Fibroblast of skin of left quadriceps (primary cell): ENCODE results near the gene CHURC1.
"Not testable (repeated sequence)": the region's sequence is repeated elsewhere in the genome, so short reads cannot be mapped to it uniquely, and the experiment has no call there.

Experiments
- DNase-seq, 2 experiments: peaks; one replicate each; pipeline ENCODE4 v3.0.0-alpha.2; 2013; ENCODE audit warnings: low read depth in 2 of 2

CHURC1 gene

DNA sequence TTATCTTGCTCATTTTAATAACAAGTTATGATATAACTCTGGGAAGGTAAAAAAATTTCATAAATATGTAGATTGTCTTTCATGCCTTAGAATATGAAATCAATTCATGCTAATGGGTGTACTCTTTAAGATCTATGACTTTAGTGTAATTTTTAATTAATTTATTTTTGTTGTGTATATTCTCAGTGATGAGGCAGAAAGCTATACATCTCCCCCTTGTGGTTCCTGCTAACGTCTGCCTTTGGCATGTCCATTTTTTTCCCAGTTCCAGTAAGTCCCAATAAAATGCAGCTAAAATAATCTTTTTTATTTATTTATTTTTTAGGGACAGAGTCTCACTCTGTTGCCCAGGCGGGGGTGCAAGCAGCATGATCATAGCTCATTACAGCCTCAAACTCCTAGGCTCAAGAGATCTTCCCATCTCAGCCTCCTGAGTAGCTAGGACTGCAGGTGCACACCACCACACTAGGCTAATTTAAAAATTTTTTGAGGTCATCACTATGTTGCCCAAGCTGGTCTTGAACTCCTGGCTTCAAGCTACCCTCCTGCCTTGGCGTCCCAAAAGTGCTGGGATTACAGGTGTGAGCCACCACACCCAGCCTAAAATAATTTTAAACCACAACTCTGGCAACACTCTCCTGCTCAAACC, 3.3 kb upstream of the CHURC1 start:
- DNase-seq, result no peak

DNA sequence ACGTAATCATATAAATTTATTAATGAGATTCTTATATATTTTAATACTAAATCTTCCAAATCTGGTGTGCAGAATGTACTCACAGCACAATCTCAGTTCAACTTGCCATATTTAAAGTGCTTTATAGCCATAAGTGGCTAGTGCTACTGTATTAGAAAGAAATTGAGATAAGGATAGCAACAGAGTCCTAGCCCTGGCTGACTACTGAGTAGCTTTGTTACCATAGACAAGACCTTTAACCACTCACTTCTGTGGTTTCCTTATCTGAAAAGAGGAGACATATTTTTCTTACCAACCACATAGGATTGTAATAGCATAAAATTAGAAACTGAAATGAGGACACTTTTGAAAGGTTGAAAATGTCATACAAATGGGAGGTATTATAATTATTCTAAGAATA, 2.0 kb upstream of the CHURC1 start:
- no peak for DNase-seq

DNA sequence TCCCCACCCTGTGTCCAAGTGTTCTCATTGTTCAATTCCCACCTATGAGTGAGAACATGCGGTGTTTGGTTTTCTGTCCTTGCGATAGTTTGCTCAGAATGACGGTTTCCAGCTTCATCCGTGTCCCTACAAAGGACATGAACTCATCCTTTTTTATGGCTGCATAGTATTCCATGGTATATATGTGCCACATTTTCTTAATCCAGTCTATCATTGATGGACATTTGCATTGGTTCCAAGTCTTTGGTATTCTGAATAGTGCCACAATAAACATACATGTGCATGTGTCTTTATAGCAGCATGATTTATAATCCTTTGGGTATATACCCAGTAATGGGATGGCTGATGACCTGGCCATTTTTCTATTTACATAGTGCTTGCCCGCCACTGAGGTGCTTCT, 778 bp upstream of the CHURC1 start:
- DNase-seq, result not testable (repeated sequence)

DNA sequence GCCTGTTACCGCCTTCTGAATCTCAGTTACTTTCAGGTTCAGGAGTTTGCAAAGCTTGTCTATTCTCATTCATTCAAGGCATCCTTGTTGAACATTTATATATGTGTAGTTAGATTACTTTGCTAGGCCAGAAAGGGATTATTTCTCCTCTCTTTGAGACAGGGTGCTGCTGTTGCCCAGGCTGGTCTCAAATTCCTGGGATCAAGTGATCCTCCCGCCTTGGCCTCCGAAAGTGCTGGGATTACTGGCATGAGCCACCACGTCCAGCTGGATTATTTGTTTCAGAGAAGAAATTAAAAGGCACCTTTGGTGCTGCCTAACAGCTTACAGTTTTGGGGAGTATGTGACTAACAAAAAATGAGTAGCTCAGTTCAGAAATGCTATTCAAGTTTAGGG, 772 bp downstream of the CHURC1 start:
- DNase-seq, result no peak

DNA sequence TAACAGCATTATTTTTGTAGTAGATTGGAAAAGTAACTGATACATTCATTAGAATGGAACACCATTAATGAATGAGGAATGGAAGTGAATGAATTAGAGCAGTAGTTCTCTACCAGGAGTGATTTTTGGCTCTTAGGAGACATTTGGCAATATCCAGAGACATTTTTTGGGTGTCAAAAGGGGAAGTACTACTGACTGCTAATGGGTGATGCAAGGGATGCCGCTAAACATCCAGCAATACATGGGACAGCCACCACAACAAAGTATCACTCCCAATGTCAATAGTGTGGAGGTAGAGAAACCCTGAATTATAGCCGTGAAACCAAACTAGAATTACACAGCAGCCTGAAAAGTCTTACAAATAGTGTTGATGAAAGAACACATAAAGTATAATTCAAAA, 1.5 kb downstream of the CHURC1 start:
- no peak for DNase-seq

DNA sequence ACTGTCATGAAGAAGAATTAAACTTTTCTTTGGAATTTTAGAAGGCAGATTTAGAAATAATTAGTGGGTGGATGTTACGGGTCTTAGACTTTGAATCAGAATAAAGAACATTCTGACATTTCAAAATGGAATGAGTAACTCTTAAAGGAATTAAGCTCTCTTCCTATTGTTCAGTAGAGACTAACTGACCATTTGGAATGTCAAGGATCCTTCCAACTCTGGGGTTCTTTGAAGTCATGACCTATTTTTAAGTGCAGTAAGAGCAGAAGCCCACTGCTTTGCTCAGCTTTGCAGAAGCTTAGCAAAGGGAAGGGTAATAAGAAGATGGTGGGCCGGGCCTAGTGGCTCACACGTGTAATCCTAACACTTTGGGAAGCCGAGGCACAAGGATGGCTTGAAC, 4.0 kb downstream of the CHURC1 start:
- no peak for DNase-seq

DNA sequence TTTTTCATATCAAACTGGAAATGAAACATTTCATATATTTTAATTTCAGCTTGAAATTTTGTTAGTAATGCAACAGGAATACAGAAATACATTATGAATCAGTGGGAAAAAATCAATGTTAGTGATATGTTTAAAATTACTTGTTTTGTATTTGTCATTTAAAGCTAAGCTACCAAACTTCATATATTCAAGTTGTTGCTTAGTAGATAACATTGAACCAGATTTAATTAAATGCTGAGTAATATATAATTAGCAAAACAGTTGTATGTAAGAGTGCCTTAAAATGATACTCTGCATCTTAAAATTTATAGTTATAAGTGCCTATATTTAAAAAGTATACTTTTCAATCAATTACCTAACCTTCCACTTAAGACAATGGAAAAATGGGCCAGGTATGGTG, 5.0 kb downstream of the CHURC1 start:
- DNase-seq, result no peak

DNA sequence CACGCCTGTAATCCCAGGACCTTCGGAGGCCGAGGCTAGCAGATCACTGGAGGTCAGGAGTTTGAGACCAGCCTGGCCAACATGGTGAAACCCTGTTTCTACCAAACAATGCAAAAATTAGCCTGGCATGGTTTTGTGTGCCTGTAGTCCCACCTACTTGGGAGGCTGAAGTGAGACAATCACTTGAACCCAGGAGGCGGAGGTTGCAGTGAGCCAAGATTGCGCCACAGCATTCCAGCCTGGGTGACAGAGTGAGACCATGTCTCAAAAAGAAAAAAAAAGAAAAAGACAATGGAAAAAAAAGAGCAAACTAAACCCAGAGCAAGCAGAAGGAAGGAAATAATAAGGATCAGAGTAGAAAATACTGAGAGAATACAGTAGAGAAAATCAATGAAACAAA, 5.4 kb downstream of the CHURC1 start:
- DNase-seq, result no peak

DNA sequence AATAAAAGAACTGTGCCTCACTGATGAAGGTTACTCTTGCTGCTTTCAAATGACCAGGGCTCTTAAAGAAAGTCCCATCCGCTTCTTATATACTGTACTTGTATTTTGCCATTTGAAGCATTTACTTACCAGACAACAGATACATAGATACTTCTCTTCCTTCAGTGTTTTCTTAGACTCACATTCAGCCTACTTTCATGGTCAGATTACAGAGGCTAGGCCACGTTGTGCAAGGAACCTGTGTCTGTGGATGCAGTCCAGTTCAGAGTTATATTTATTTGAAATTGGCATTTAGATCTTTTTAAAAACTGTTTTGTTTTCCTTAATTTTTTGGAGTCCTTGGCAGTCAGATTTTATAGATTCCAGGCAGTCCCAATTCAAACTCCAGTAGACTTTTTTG, 6.2 kb downstream of the CHURC1 start:
- DNase-seq, result no peak

DNA sequence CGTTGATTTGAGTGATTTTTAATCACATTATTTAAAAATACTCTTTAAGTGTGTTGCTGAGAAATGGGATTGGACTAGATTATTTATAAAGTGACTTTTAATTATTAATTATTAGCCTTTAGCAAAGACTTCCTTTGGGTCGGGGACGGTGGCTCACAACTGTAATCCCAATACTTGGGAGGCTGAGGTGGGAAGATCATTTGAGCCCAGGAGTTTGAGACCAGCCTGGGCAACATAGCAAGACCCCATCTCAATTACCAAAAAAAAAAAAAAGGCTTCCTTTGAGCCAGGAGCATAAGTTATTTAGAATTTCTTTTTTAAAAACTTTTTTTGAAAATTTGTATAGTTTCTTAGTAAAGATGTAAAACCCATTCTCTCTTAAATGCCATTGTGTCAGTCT, 8.8 kb downstream of the CHURC1 start:
- no peak for DNase-seq

DNA sequence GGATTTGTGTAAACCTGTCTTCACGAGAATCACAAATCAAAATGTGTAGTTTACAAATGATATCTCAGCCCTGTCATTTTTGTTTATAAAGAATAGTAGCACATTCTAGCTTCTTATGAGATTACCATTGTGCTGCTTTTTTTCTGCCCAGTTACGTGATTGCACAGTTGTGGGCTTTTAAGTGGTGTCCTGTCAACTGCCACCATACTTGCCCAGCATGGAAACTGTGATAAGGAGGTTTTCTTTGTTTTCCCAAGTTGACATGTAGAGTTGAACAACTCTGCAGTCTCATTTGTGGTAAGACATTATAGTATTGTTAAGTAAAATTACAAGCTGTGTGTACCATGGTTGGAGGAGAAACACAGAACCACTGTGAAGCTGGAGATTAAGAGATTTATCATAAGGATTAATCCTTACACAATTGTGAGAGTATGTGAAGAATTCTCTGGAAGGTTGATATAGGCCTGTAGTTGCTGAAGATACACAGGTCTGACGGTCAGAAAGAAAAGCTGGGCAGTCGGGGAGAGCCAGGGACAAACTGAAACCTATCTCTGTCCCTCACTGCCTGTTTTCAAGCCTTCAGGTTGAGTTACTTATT, 12.2 kb downstream of the CHURC1 start:
- DNase-seq, result no peak

DNA sequence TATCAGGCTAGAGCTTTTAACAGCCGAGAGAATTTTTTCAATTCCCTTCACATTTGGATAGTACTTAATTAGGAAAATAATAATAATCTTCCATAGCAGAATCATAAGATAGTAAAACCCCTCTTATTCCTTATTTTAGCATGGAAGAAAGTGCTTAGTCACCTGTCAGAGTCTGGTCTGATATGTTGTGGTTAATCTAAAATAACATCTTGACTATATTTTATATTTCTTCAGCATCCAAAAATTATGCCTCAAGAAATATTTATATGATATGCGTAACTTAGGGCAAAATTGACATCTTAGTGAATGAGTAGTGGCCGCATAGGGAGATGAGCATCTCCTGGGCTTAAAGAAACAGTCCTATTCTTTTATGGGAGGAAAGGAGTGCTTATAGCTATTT, 12.8 kb downstream of the CHURC1 start:
- DNase-seq, result no peak

DNA sequence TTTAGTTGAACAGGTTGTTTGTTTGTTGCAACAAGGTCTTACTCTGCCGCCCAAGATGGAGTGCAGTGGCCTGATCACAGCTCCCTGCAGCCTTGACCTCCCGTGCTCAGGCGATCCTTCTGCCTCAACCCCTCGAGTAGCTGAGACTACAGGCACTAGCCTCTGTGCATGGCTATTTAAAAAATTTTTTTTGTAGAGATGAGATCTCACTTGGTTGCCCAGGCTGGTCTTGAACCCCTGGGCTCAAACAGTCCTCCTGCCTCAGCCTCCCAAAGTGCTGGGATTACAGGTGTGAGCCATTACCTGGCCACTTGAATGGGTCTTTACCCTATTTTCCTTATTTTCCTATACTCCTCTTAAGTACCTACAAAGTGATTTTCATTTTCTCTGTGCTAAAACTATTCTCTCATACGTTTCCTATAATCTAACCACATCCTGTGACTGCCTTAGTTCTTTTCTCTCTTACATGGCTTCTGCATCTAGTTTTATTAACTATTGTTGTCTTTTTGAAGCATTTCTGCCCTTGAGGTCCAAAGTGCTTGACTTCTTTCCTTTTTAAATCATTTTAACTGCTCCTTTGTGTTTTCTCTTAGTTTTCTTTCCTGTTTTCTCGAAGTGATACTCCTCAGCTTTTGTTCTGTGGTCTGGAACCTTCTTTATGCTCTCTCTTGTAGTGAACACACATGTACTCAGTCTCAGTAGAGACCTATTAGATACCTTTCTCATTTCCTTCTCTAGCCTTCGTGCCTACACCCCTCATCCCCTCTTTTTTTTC, 14.2 kb downstream of the CHURC1 start:
- no peak for DNase-seq

DNA sequence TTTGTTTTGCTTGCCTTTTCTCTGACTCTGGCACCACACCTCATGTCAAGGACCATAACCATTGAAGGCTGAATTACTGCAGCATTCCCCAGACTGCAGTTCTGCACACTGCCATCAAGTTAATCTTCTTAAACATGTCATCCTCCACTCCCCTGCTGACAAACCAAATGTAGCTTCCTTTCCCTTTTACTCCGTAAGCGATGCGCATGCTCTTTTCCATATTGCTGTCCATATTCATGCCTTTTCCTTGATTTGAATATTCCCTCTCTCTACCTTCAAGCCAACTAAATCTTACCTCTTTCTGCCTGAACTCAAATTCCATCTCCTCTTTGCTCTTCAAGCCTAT, 14.7 kb downstream of the CHURC1 start:
- no peak for DNase-seq

DNA sequence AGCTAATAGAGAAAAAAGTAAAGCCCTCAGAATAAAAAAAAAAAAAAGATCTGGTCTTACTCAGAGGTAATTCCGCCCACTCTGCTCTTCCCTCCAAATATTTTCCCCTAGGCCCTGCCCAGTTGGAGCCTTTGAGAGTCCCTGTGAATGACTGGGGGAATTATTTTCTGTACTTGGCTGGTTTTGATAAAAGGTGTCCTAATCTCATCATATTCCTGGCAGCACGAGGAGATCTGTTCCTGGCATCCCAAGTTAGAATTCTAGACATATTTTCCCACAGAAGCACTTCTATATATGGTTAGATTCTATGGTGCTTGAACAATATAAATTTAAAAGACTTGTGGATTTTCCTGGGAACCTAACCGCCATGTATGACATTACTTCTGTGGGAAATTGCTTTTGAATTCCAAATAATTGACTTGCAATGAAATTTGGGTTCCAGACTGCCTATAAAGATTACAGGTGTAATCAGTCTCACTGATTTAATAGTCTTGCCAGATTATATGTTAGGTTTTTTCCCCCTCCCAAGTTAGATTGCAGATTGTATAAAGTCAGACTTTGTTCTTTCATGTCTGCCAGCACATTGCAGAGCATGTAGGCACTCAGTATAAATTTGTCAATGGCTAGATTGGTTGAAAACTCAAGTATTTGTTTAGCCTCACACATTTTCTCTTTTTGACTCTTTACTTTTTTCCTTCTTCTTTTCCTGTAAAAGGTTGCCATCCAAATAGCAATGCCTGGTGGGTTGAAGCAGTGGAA, 16.0 kb downstream of the CHURC1 start:
- no peak for DNase-seq

DNA sequence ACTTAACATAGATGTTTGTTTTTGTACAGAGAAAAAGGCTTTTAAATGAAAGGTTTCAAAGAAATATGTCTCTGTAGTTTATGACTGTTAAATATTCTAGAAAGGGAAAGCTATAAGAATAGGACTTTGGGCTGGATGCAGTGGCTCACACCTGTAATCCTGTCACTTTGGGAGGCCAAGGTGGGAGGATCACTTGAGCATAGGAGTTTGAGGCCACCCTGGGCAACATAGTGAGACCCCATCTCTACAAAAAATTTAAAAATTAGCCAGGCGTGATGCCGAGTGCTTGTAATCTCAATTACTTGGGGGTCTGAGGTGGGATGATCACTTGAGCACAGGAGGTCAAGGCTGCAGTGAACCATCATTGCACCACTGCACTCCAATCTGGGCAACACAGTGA, 16.9 kb downstream of the CHURC1 start:
- DNase-seq, result no peak

DNA sequence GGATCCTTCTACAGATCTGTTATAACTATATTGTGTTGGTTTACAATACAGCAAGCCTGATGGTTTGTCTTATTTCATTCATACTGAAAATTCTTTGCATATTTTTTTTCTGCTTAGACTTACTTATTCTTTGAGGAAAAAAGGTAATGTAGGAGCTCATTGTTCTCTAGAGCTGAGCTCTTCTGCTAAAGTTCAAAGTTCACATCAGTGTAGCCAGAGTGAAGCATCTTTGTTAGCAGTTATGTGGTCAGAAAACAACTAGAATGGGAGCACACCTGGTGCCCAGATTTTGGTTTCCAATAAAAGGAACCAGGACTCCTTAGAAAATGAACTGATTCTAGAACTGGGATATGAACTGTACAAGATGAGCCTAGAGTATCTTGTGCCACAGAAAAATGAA, 18.0 kb downstream of the CHURC1 start:
- no peak for DNase-seq

DNA sequence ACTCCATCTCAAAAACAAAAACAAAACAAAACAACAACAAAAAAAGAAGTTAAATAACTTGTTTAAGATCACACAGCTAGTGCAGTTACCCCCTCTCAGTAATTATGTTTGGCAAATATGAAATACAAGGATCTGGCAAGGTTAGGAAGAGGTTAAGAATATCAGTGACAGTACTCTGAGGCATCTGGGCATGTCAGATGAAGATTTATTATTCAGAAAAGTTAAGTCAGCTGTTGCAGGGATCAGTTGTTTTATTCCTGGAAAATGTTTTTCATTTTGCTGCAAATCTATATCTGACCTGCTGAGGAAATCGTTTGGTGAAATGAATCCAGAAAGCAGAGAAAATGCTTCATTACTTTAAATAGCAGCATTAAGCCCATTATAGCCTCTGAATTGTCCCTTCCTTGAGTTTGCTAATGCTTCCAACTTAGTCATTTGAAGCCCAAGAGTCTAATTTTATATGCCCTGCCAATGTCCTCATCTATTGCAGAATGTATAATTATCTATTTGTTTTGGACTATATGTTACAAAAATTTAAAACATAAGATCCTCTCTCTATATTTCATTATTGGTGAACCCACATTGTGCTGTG, 20.2 kb downstream of the CHURC1 start:
- no peak for DNase-seq

DNA sequence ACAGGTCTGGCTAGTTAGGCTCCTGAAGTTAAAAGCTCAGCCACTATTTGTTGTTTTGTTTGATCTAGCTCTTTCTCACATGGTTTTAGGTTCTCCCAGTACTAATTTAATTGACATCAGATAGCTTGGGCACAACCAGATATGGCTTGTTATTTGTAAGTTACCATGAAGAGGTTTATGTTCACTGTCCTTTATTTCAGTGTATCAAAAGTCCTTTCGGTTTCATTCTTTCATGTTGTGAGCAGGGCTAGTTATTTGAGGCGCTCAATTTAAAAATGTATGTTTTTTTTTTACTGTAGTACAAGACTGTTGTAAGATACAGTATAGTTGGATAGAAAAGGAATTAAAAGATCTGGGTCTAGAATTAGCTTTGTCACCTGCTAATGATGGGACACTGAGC, 21.3 kb downstream of the CHURC1 start:
- no peak for DNase-seq

DNA sequence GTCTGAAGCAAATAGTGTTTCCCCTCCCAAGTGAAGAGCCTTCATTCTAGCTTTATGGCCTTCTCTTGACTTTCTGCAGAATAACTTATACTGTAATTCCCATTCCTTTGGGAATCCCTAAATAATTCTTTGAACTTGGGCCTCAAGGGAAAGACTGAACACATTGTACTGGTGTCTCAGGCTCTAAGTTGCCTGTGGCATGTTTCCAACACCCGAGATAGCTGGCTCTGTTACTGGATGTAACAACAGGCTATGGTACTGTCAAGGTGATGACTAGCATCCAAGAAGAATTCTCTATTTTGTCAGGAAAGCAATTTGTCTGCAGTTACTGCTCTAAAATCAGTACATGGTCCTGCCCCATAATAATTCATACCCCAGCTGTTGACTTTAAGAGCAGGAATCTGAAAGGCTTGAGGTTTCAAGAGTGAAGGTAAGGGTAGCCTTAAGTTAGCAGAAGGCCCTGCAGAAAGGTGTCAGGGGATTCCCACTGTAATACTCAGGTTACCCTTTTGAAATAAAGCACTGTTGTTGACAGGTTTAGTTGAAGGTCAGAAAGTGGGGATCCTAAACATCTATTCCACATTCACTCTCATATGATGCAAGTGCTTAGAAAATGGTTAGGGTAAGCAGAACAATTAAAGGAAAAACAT, 23.0 kb downstream of the CHURC1 start:
- no peak for DNase-seq

DNA sequence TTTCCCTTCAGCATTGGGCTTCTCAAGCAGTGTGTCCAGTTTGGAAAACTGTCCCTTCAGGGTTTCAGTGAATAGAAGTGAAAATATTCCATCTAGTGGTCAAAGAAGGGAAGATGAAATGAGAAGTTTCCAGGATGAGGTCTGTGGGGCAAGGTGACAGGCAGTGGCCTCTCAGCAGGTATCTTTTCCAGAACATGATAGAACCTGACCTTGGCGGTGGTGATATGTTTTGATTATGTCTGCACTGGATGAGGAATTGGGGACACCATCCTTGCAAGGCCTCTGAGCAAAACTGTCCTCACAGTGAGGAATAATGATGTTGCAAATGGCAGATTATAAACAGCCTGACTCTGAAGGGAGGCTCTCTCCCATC, 23.6 kb downstream of the CHURC1 start:
- DNase-seq, result no peak
